Kidney (tissue), 14 donors: Measurements from ENCODE around the gene ANXA1. TPM values are rescaled to one million over a fixed set of nuclear protein-coding genes. Genes with fewer than 3 reads are reported as not detected.

ENCODE experiments used
- DNase-seq, 5 donors: peaks; one replicate each; pipeline ENCODE4 v3.0.0-alpha.2; 2013 to 2020
- FAIRE-seq: peaks from 2 replicates; lab custom pipeline; 2012; peaks lifted over from hg19 to GRCh38; lab: Jason Lieb, UNC
- H3K27ac ChIP-seq, 2 donors: one replicate each; pipeline ENCODE4 v1.7.0; 2013; ENCODE audit warnings: low read depth in 2 of 2, low read length in 2 of 2, inconsistent platforms in 1 of 2
- H3K27me3 ChIP-seq: one replicate; pipeline ENCODE4 v1.7.1; 2013; ENCODE audit warnings: low read length, inconsistent platforms; ENCODE audit not compliant: control insufficient read depth, insufficient read depth
- H3K36me3 ChIP-seq, 3 donors: one replicate each; pipeline versions ENCODE4 v1.7.0 to v1.7.1; 2013; ENCODE audit warnings: low read length in 3 of 3, control low read depth in 1 of 3, inconsistent platforms in 1 of 3; ENCODE audit not compliant: insufficient read depth in 3 of 3, control insufficient read depth in 2 of 3
- H3K4me1 ChIP-seq, 3 donors: one replicate each; pipeline versions ENCODE4 v1.7.0 to v1.7.1; 2013; ENCODE audit warnings: low read length in 3 of 3, inconsistent platforms in 1 of 3, low read depth in 1 of 3; ENCODE audit not compliant: control insufficient read depth in 2 of 3, insufficient read depth in 2 of 3
- H3K4me3 ChIP-seq, 3 donors: one replicate each; pipeline versions ENCODE4 v1.7.0 to v1.8.1; 2013; ENCODE audit warnings: low read length in 3 of 3, control low read depth in 1 of 3, inconsistent platforms in 1 of 3
- H3K9ac ChIP-seq, 3 donors: one replicate each; pipeline versions ENCODE4 v1.7.0 to v1.7.1; 2013; ENCODE audit warnings: low read length in 3 of 3, control low read depth in 1 of 3, inconsistent platforms in 1 of 3
- H3K9me3 ChIP-seq, 3 donors: one replicate each; pipeline versions ENCODE4 v1.7.0 to v1.7.1; 2013; ENCODE audit warnings: low read length in 3 of 3, control low read depth in 1 of 3, inconsistent platforms in 1 of 3; ENCODE audit not compliant: control insufficient read depth in 2 of 3, insufficient read depth in 1 of 3
- intact Hi-C: fragments of 100-400 bp; cut with DNase I; formaldehyde crosslinking; loops from one replicate; pipeline ENCODE4 v1.11.1; 2022
- polyA plus RNA-seq: library from polyadenylated mRNA; stranded (reverse); fragments of 350-450 nt; fragmentation: Illumina TruSeq; extraction: RNeasy Lipid Tissue Mini Kit (QIAGEN cat#74804); gene quantifications from one replicate; pipeline ENCODE4 v1.2.3, GENCODE V29; 2014; ENCODE audit warnings: low read depth, low replicate concordance; ENCODE audit not compliant: insufficient read depth
- total RNA-seq: library from RNA; stranded (reverse); fragmentation: NEBNext Ultra II Directional; extraction: Animal tissue kit (Norgen Biotek cat#: 25700); gene quantifications from one replicate; pipeline ENCODE4 v1.2.1, GENCODE V29; 2021
- TF ChIP-seq, protein P1 (sequence below): IDR thresholded peaks from 3 replicates; pipeline ENCODE4 v1.5.1; 2012; ENCODE audit warnings: mild to moderate bottlenecking, moderate library complexity, borderline replicate concordance; ENCODE audit not compliant: insufficient read depth; ENCODE audit errors: extremely low read depth
- donor health status: control.
- donor health status: control.
- donor health status: control.
- donor health status: control.
- donor health status: control.
- donor health status: DM: yes; HTN: yes; CAD: no.
- donor health status: Normal renal cell carcinoma (clear cell type).

ANXA1 gene
- total and polyA plus RNA-seq, 2 donors from 2014 or later: 65.2 to 250 TPM

DNA sequence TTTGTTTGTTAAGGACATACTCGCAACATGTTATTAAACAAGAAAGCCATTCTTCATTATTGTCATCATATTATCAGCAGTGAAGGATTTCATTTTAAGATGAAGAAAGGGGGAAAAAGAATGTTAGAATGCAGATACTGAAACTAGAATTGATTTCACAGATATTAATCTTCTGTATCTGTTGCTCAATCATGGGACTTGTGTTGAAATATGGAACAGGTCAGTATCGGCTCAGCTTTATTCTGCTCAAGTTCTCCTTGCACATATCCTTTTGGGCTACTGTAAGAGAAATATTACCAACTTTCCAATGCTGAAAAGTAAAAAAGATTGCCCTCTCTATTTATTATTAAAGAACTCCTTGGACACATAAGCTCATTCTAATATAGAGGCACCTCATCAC lies 13.8 kb upstream of the ANXA1 start:
- DNase-seq (no peak), FAIRE-seq (no peak)
- Histone ChIP-seq H3K4me1 (no peaks in the 10 kb centered on the region), H3K36me3 (no peaks in the 10 kb centered on the region), H3K27ac (no peak overlapping the region), H3K27me3 (no peaks in the 10 kb centered on the region), H3K9me3 (no peaks in the 10 kb centered on the region), H3K4me3 (no peak overlapping the region), H3K9ac (no peak overlapping the region)
- TF ChIP-seq, protein P1, sequence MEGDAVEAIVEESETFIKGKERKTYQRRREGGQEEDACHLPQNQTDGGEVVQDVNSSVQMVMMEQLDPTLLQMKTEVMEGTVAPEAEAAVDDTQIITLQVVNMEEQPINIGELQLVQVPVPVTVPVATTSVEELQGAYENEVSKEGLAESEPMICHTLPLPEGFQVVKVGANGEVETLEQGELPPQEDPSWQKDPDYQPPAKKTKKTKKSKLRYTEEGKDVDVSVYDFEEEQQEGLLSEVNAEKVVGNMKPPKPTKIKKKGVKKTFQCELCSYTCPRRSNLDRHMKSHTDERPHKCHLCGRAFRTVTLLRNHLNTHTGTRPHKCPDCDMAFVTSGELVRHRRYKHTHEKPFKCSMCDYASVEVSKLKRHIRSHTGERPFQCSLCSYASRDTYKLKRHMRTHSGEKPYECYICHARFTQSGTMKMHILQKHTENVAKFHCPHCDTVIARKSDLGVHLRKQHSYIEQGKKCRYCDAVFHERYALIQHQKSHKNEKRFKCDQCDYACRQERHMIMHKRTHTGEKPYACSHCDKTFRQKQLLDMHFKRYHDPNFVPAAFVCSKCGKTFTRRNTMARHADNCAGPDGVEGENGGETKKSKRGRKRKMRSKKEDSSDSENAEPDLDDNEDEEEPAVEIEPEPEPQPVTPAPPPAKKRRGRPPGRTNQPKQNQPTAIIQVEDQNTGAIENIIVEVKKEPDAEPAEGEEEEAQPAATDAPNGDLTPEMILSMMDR: no peak
- intact Hi-C loops: no loop called here

DNA sequence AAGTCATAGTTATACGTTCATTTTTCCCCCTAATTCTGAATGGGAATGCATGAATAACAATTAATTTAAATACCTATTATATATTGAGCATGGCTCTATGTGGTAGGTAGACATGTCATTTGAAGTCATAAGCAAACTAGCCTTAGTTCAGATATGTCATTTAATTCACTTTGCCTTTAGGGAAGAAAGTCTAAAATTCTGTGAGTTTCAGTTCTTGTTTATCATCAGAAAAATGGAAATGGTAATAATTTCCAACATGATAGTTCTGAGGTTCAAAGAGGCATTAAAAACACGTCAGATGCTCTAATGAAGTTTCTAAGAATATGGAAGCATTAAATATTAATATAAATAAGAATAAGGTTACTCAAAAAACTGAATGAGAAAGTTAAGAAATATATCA lies 13.1 kb upstream of the ANXA1 start:
- DNase-seq: no peak
- TF ChIP-seq, protein P1: no peak
- H3K9ac ChIP-seq: no peak overlapping the region
- FAIRE-seq: no peak
- no peaks in the 10 kb centered on the region for H3K27me3 ChIP-seq
- H3K36me3 ChIP-seq: no peaks in the 10 kb centered on the region
- H3K9me3 ChIP-seq: no peaks in the 10 kb centered on the region
- H3K4me1 ChIP-seq: peaks cover 0 to 5% (median 0%) of the 10 kb centered on the region in 3 donors
- no peak overlapping the region for H3K4me3 ChIP-seq
- intact Hi-C loops: no loop called here
- H3K27ac ChIP-seq: no peak overlapping the region

DNA sequence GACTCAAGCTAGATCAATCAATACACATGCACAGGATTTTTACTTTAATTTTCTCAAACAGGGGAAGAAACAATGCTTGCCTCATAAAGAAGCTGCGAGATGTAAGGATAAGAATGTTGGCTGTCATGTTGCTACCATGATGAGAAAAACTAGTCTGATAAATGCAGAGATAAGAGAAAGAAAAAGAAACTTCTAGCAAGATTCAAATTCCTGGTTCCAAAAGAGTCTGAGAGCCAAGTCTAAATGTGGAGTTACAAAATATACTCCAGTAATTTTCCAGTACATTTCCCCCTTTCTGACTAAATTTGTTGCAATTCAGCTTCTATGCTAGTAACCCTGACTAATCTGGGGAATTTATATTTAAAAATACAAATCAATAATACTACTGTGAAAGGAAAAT lies 10.4 kb upstream of the ANXA1 start:
- Histone ChIP-seq H3K27me3 (no peaks in the 10 kb centered on the region), H3K4me3 (no peak overlapping the region), H3K27ac (no peak overlapping the region), H3K4me1 (peaks cover 0 to 7% (median 0%) of the 10 kb centered on the region in 3 donors), H3K9me3 (no peaks in the 10 kb centered on the region), H3K9ac (no peak overlapping the region), H3K36me3 (no peaks in the 10 kb centered on the region)
- intact Hi-C loops: no loop called here
- TF ChIP-seq, protein P1: no peak
- no peak for DNase-seq
- no peak for FAIRE-seq

GRCh38 chr9:73143711-73144328 lies 7.8 kb upstream of the ANXA1 start:
- intact Hi-C loops: no loop called here
- no peak overlapping the region for H3K27ac ChIP-seq

More at GRCh38 chr9:73143711-73144328, 7.8 kb upstream of the ANXA1 start:
- peaks cover 0 to 7% (median 0%) of the 10 kb centered on the region in 3 donors for H3K4me1 ChIP-seq
- no peaks in the 10 kb centered on the region for H3K9me3 ChIP-seq
- no peak for DNase-seq
- H3K9ac ChIP-seq: no peak overlapping the region
- TF ChIP-seq, protein P1: no peak
- peak; percentile 62 for FAIRE-seq
- H3K36me3 ChIP-seq: no peaks in the 10 kb centered on the region
- H3K27me3 ChIP-seq: no peaks in the 10 kb centered on the region
- H3K4me3 ChIP-seq: no peak overlapping the region
